ENCODE measurements around the gene NEURL1B. TPM values are rescaled to one million over a fixed set of nuclear protein-coding genes. Genes with fewer than 3 reads are reported as not detected.

NEURL1B gene
- total RNA-seq, 6 experiments from 2014 or later, result 4.9 to 9.8 (median 6.4) TPM

GRCh38 chr5:172670005-172670402 lies 28.9 kb downstream of the NEURL1B start:
- no peak overlapping the region for H3K4me3 ChIP-seq
- H3K27ac ChIP-seq, result no peak overlapping the region
- intact Hi-C loops (cut with DNase I), result no loop called here
- H3K36me3 ChIP-seq, result no peaks in the 10 kb centered on the region
- DNase-seq (no peak), ATAC-seq (no peak)
- TF ChIP-seq POLR2A (IDR thresholded peaks at IDR 0.05), result no peak
- no peak for TF ChIP-seq CTCF (IDR thresholded peaks at IDR 0.05)
- WGBS (ENCODE audit: insufficient coverage, low coverage, low lambda C conversion rate, missing lambda C conversion rate), result 100% methylated on average over 1 of the region's 51 CpGs
- H3K4me1 ChIP-seq, result no peaks in the 10 kb centered on the region
- H3K9me3 ChIP-seq, result no peaks in the 10 kb centered on the region
- no peaks in the 10 kb centered on the region for H3K27me3 ChIP-seq

- intact Hi-C loops (cut with DNase I), result no loop called here
- Histone ChIP-seq H3K9me3 (no peaks in the 10 kb centered on the region), H3K36me3 (no peaks in the 10 kb centered on the region), H3K4me1 (no peaks in the 10 kb centered on the region), H3K4me3 (no peak overlapping the region), H3K27me3 (no peaks in the 10 kb centered on the region), H3K27ac (no peak overlapping the region)
- DNase-seq, result no peak
- WGBS (ENCODE audit: insufficient coverage, low coverage, low lambda C conversion rate, missing lambda C conversion rate), result 89% methylated on average over 9 of the region's 9 CpGs
- TF ChIP-seq CTCF (IDR thresholded peaks at IDR 0.05), result no peak
- no peak for TF ChIP-seq POLR2A (IDR thresholded peaks at IDR 0.05)
- ATAC-seq, result no peak
These were observed 29.4 kb downstream of the NEURL1B start for GRCh38 chr5:172670444-172670843.

GRCh38 chr5:172671091-172671490 lies 30.0 kb downstream of the NEURL1B start:
- Histone ChIP-seq H3K4me1 (no peaks in the 10 kb centered on the region), H3K36me3 (no peaks in the 10 kb centered on the region), H3K27ac (no peak overlapping the region), H3K27me3 (no peaks in the 10 kb centered on the region), H3K4me3 (no peak overlapping the region), H3K9me3 (no peaks in the 10 kb centered on the region)
- DNase-seq (no peak), ATAC-seq (no peak)
- 90% methylated on average over 5 of the region's 5 CpGs for WGBS (ENCODE audit: insufficient coverage, low coverage, low lambda C conversion rate, missing lambda C conversion rate)
- intact Hi-C loops (cut with DNase I), result no loop called here
- TF ChIP-seq CTCF (IDR thresholded peaks at IDR 0.05) (no peak), POLR2A (IDR thresholded peaks at IDR 0.05) (no peak)

GRCh38 chr5:172672681-172673080 lies 31.6 kb downstream of the NEURL1B start:
- TF ChIP-seq CTCF (IDR thresholded peaks at IDR 0.05) (no peak), POLR2A (IDR thresholded peaks at IDR 0.05) (no peak)
- Histone ChIP-seq H3K9me3 (no peaks in the 10 kb centered on the region), H3K27me3 (no peaks in the 10 kb centered on the region), H3K4me3 (no peak overlapping the region), H3K36me3 (no peaks in the 10 kb centered on the region), H3K27ac (no peak overlapping the region), H3K4me1 (no peaks in the 10 kb centered on the region)
- intact Hi-C loops (cut with DNase I), result no loop called here
- ATAC-seq (peak in 2 of 4 donors; percentile 26 to 37), DNase-seq (no peak)
- 32% methylated on average over 2 of the region's 2 CpGs for WGBS (ENCODE audit: insufficient coverage, low coverage, low lambda C conversion rate, missing lambda C conversion rate)

GRCh38 chr5:172674155-172674554 lies 33.1 kb downstream of the NEURL1B start:
- Histone ChIP-seq H3K4me3 (no peak overlapping the region), H3K27me3 (no peaks in the 10 kb centered on the region), H3K4me1 (no peaks in the 10 kb centered on the region), H3K36me3 (no peaks in the 10 kb centered on the region), H3K9me3 (no peaks in the 10 kb centered on the region), H3K27ac (no peak overlapping the region)
- no peak for TF ChIP-seq POLR2A (IDR thresholded peaks at IDR 0.05)
- TF ChIP-seq CTCF (IDR thresholded peaks at IDR 0.05), result no peak
- intact Hi-C loops (cut with DNase I), result no loop called here
- DNase-seq (no peak), ATAC-seq (no peak)
- WGBS (ENCODE audit: insufficient coverage, low coverage, low lambda C conversion rate, missing lambda C conversion rate), result 72% methylated on average over 5 of the region's 7 CpGs

All from right lobe of liver (tissue), 6 donors.